Measurements from ENCODE around the gene C12orf76. TPM values are rescaled to one million over a fixed set of nuclear protein-coding genes. Genes with fewer than 3 reads are reported as not detected.
A peak's percentile ranks its signal among the peaks of the same experiment; 100 is the strongest.
"Not testable (repeated sequence)": the region's sequence is repeated elsewhere in the genome, so short reads cannot be mapped to it uniquely, and the experiment has no call there.

Gene C12orf76
- total and polyA plus RNA-seq, 10 of the 15 experiments (the other 5 are each of a cell fraction or from before 2014, with no cell fraction given), result 3.6 to 20.4 (median 10.7) TPM

- no peak for TF ChIP-seq USF1 (IDR thresholded peaks at IDR 0.05; ENCODE audit: borderline replicate concordance, extremely low read length, insufficient read depth, low read depth, low read length)
- no peak for TF ChIP-seq RBBP5 (conservative IDR thresholded peaks at IDR 0.05)
These were observed 2.6 kb upstream of the C12orf76 start (continued) for GRCh38 chr12:110050927-110051326.

DNA sequence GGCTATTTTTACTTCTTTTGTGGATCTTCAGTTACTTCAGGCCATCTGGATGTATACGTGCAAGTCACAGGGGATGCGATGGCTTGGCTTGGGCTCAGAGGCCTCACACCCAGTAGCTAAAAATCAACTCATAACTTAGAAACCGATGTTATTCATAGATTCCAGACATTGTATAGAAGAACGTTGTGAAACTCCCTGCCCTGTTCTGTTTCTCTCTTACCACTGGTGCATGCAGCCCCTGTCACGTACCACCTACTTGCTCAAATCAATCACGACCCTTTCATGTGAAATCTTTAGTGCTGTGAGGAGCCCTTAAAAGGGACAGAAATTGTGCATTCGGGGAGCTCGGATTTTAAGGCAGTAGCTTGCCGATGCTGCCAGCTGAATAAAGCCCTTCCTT, 1.3 kb upstream of the C12orf76 start:
- RAD21 ChIA-PET (ENCODE audit: unreplicated experiment), result interaction anchor here (0.7 to 1.3 kb wide), 6 partner anchors 16 to 381 kb away, joined by 3 to 9 read pairs (median 4); partner anchors contain the start of gene ANKRD13A
- peak overlapping the region; percentile 76 for H2AFZ ChIP-seq (ENCODE audit: control insufficient read depth, low read depth, low read length)
- BruUV-seq (replicated peaks); H4K20me1 ChIP-seq (ENCODE audit: control insufficient read depth, insufficient read depth); ATAC-seq; FAIRE-seq; H3K27me3 ChIP-seq (replicated peaks in 1 of 2; ENCODE audit: control insufficient read depth in 2 of 2, insufficient read depth in 2 of 2, low read length in 1 of 2); in situ Hi-C loops (cut with MboI); H3K9me3 ChIP-seq (replicated peaks; ENCODE audit: control insufficient read depth, insufficient read depth, low read length); H3K4me3 ChIP-seq; H3K36me3 ChIP-seq (ENCODE audit: control insufficient read depth in 2 of 2, insufficient read depth in 2 of 2, low read length in 1 of 2); DNase-seq (ENCODE audit: low read depth, low spot score): not testable (repeated sequence)
- H3K4me2 ChIP-seq (ENCODE audit: control insufficient read depth, insufficient read depth), result peak overlapping the region; percentile 80
- H3K79me2 ChIP-seq (ENCODE audit: control insufficient read depth, insufficient read depth, low read length), result peaks cover 24% of the 10 kb centered on the region
- TF ChIP-seq, protein P1, sequence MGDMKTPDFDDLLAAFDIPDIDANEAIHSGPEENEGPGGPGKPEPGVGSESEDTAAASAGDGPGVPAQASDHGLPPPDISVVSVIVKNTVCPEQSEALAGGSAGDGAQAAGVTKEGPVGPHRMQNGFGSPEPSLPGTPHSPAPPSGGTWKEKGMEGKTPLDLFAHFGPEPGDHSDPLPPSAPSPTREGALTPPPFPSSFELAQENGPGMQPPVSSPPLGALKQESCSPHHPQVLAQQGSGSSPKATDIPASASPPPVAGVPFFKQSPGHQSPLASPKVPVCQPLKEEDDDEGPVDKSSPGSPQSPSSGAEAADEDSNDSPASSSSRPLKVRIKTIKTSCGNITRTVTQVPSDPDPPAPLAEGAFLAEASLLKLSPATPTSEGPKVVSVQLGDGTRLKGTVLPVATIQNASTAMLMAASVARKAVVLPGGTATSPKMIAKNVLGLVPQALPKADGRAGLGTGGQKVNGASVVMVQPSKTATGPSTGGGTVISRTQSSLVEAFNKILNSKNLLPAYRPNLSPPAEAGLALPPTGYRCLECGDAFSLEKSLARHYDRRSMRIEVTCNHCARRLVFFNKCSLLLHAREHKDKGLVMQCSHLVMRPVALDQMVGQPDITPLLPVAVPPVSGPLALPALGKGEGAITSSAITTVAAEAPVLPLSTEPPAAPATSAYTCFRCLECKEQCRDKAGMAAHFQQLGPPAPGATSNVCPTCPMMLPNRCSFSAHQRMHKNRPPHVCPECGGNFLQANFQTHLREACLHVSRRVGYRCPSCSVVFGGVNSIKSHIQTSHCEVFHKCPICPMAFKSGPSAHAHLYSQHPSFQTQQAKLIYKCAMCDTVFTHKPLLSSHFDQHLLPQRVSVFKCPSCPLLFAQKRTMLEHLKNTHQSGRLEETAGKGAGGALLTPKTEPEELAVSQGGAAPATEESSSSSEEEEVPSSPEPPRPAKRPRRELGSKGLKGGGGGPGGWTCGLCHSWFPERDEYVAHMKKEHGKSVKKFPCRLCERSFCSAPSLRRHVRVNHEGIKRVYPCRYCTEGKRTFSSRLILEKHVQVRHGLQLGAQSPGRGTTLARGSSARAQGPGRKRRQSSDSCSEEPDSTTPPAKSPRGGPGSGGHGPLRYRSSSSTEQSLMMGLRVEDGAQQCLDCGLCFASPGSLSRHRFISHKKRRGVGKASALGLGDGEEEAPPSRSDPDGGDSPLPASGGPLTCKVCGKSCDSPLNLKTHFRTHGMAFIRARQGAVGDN (IDR thresholded peaks at IDR 0.05), result peak; percentile 5; the same call in 1 of the 2 replicates
- peak overlapping the region; percentile 66; the same call in 1 of the 2 replicates for H3K9ac ChIP-seq (ENCODE audit: control insufficient read depth, insufficient read depth, low read length)
- WGBS (ENCODE audit: insufficient coverage, insufficient replicate concordance, low lambda C conversion rate, missing lambda C conversion rate), result 54% methylated on average over 9 of the region's 9 CpGs
- intact Hi-C loops (cut with micrococcal nuclease; ENCODE audit: unreplicated experiment), result loop anchor here (2.0 kb wide), 2 partner anchors 29 to 53 kb away; partner anchors contain the start of gene GIT2
- SMC1A ChIA-PET (ENCODE audit: uncharacterized antibody, unreplicated experiment), result interaction anchor here (0.7 to 1.2 kb wide), 3 partner anchors 24 to 323 kb away, joined by 3 to 5 read pairs (median 3); no protein-coding TSS in a partner anchor
- POLR2A ChIA-PET, result interaction anchor here (0.8 to 1.3 kb wide), 3 partner anchors 25 to 382 kb away, joined by 3 to 4 read pairs (median 3); no protein-coding TSS in a partner anchor
- H3K4me1 ChIP-seq (ENCODE audit: control insufficient read depth, insufficient read depth, low read length), result peaks cover 29% of the 10 kb centered on the region
- peak overlapping the region; percentile 77 for H3K27ac ChIP-seq (ENCODE audit: control insufficient read depth, insufficient read depth)
- CTCF ChIA-PET, result interaction anchor here (0.5 to 1.4 kb wide), 5 partner anchors 30 to 551 kb away, joined by 3 to 4 read pairs (median 3); no protein-coding TSS in a partner anchor

All from GM12878 (cell line).